Liver (tissue), 9 donors: ENCODE data around the gene ADGRF1. TPM values are rescaled to one million over a fixed set of nuclear protein-coding genes. Genes with fewer than 3 reads are reported as not detected.

ENCODE experiments used
- DNase-seq: peaks from one replicate; pipeline ENCODE4 v3.0.0-alpha.2; 2017; ENCODE audit warnings: low spot score
- H3K27ac ChIP-seq, 2 donors: one replicate each; pipeline ENCODE4 v1.7.0; 2013; ENCODE audit warnings: inconsistent platforms in 2 of 2, low read length in 2 of 2, control low read depth in 1 of 2, low read depth in 1 of 2, mild to moderate bottlenecking in 1 of 2
- H3K27me3 ChIP-seq, 4 donors: one replicate each; pipeline versions ENCODE4 v1.6.1 to v1.7.0; 2013; ENCODE audit warnings: low read length in 3 of 4, inconsistent platforms in 1 of 4, mild to moderate bottlenecking in 1 of 4, moderate library complexity in 1 of 4; ENCODE audit not compliant: control insufficient read depth in 4 of 4, insufficient read depth in 4 of 4
- H3K36me3 ChIP-seq, 4 donors: one replicate each; pipeline versions ENCODE4 v1.6.1 to v1.7.0; 2013; ENCODE audit warnings: low read length in 3 of 4, mild to moderate bottlenecking in 3 of 4, low read depth in 1 of 4, moderate library complexity in 1 of 4; ENCODE audit not compliant: control insufficient read depth in 4 of 4, insufficient read depth in 3 of 4
- H3K4me1 ChIP-seq, 4 donors: one replicate each; pipeline versions ENCODE4 v1.6.1 to v1.7.0; 2013; ENCODE audit warnings: low read length in 3 of 4, mild to moderate bottlenecking in 3 of 4, moderate library complexity in 1 of 4; ENCODE audit not compliant: control insufficient read depth in 4 of 4, insufficient read depth in 4 of 4
- H3K4me3 ChIP-seq, 3 donors: one replicate each; pipeline versions ENCODE4 v1.6.1 to v1.7.0; 2013; ENCODE audit warnings: low read length in 3 of 3, control low read depth in 1 of 3, low read depth in 1 of 3, mild to moderate bottlenecking in 1 of 3
- H3K9ac ChIP-seq, 2 donors: one replicate each; pipeline ENCODE4 v1.7.0; 2013; ENCODE audit warnings: low read length in 2 of 2, mild to moderate bottlenecking in 2 of 2, moderate library complexity in 2 of 2, control low read depth in 1 of 2, low read depth in 1 of 2
- H3K9me3 ChIP-seq, 4 donors: one replicate each; pipeline versions ENCODE4 v1.6.1 to v1.7.0; 2013; ENCODE audit warnings: low read length in 3 of 4; ENCODE audit not compliant: control insufficient read depth in 4 of 4
- FOXA1 ChIP-seq: IDR thresholded peaks from 2 replicates; pipeline ENCODE4 v1.6.1; 2016; ENCODE audit warnings: antibody characterized with exemption
- FOXA2 ChIP-seq: IDR thresholded peaks from 2 replicates; pipeline ENCODE4 v1.6.1; 2016; ENCODE audit warnings: antibody characterized with exemption
- GABPA ChIP-seq, 2 donors: IDR thresholded peaks in 1 of 2; conservative IDR thresholded peaks in 1 of 2; 2 replicates each; pipeline ENCODE4 v1.6.1; 2016; ENCODE audit warnings: antibody characterized with exemption in 2 of 2, mild to moderate bottlenecking in 1 of 2, moderate library complexity in 1 of 2
- HNF4A ChIP-seq, 2 donors: conservative IDR thresholded peaks; 2 replicates each; pipeline ENCODE4 v1.6.1; 2016; ENCODE audit warnings: antibody characterized with exemption in 2 of 2, mild to moderate bottlenecking in 2 of 2
- HNF4G ChIP-seq: IDR thresholded peaks from 2 replicates; pipeline ENCODE4 v1.6.1; 2016; ENCODE audit warnings: antibody characterized with exemption
- JUND ChIP-seq, 2 donors: IDR thresholded peaks; 2 replicates each; pipeline ENCODE4 v1.6.1; 2016; ENCODE audit warnings: antibody characterized with exemption in 2 of 2
- NR2F2 ChIP-seq: IDR thresholded peaks from 2 replicates; pipeline ENCODE4 v1.6.1; 2016; ENCODE audit warnings: antibody characterized with exemption
- RXRA ChIP-seq, 2 donors: IDR thresholded peaks; 2 replicates each; pipeline ENCODE4 v1.6.1; 2017 to 2018; ENCODE audit warnings: antibody characterized with exemption in 2 of 2, mild to moderate bottlenecking in 1 of 2
- TAF1 ChIP-seq: conservative IDR thresholded peaks from 2 replicates; pipeline ENCODE4 v1.6.1; 2016; ENCODE audit warnings: antibody characterized with exemption, mild to moderate bottlenecking
- YY1 ChIP-seq: IDR thresholded peaks from 2 replicates; pipeline ENCODE4 v1.6.1; 2016; ENCODE audit warnings: antibody characterized with exemption, mild to moderate bottlenecking
- WGBS: extraction: QIAGEN DNeasy Blood & Tissue Kit; methylation state at CpG from one replicate; pipeline ENCODE4 v1.1.7; 2013; 5-methylcytosine and 5-hydroxymethylcytosine counted together
- polyA plus RNA-seq, 2 donors: library from polyadenylated mRNA; stranded (reverse) in 1 of 2; unstranded in 1 of 2; fragments of 200-250 nt in 1 of 2; fragments of >200 nt in 1 of 2; fragmentation: Nextera tagmentation in 1 of 2; extraction: Ambion mirVana in 1 of 2; gene quantifications; one replicate each; pipeline versions ENCODE4 v1.2.1 to v1.2.3, GENCODE V29; 2013 to 2015
- total RNA-seq, 2 donors: library from RNA; depleted of rRNA; stranded (reverse); fragments of >200 nt; gene quantifications; one replicate each; pipeline ENCODE4 v1.2.3, GENCODE V29; 2014
- TF ChIP-seq, protein P1 (sequence below): fragments of 150-350 bp; IDR thresholded peaks from 2 replicates; pipeline ENCODE4 v1.5.1; 2017; ENCODE audit warnings: improper control_type of control experiment, low read depth, low read length; ENCODE audit not compliant: missing input control
- TF ChIP-seq, protein P2 (sequence below): IDR thresholded peaks from 2 replicates; pipeline ENCODE4 v1.6.1; 2016; ENCODE audit warnings: antibody characterized with exemption, mild to moderate bottlenecking
- TF ChIP-seq, protein P3 (sequence below): IDR thresholded peaks from 2 replicates; pipeline ENCODE4 v1.6.1; 2016; ENCODE audit warnings: antibody characterized with exemption
- TF ChIP-seq, protein P4 (sequence below): IDR thresholded peaks from 2 replicates; pipeline ENCODE4 v1.6.1; 2016; ENCODE audit warnings: antibody characterized with exemption
- TF ChIP-seq, protein P5 (sequence below): IDR thresholded peaks from 2 replicates; pipeline ENCODE4 v1.6.1; 2016; ENCODE audit warnings: antibody characterized with exemption
- donor health status: healthy.
- donor health status: healthy.
- donor health status: healthy.
- donor health status: healthy.
- donor health status: healthy.

ADGRF1 gene
- total and polyA plus RNA-seq, 4 donors: 0.01 TPM; not detected in 3

DNA sequence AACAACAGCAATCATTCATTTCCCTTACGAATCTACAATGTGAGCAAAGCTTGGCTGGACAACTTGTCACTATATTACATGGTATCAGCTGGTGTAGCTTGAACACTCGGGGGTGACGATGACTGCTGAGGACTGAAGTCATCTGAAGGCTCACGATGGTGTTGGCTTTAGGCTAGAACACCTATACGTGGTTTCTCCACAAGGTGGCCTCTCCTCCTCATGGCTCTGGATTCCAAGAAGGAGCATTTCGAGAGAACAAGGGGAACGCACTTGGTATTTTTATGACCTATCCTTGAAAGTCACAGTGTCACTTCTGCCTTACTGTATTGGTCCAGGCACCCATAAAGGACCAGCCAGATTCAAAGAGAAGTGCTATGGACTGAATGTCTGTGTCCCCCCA, 37.5 kb upstream of the ADGRF1 start:
- no peaks in the 10 kb centered on the region for H3K36me3 ChIP-seq
- no peak overlapping the region for H3K27ac ChIP-seq
- no peaks in the 10 kb centered on the region for H3K27me3 ChIP-seq
- peaks cover 0 to 11% (median 4%) of the 10 kb centered on the region in 4 donors for H3K4me1 ChIP-seq
- H3K9me3 ChIP-seq: no peaks in the 10 kb centered on the region
- TF ChIP-seq, protein P1, sequence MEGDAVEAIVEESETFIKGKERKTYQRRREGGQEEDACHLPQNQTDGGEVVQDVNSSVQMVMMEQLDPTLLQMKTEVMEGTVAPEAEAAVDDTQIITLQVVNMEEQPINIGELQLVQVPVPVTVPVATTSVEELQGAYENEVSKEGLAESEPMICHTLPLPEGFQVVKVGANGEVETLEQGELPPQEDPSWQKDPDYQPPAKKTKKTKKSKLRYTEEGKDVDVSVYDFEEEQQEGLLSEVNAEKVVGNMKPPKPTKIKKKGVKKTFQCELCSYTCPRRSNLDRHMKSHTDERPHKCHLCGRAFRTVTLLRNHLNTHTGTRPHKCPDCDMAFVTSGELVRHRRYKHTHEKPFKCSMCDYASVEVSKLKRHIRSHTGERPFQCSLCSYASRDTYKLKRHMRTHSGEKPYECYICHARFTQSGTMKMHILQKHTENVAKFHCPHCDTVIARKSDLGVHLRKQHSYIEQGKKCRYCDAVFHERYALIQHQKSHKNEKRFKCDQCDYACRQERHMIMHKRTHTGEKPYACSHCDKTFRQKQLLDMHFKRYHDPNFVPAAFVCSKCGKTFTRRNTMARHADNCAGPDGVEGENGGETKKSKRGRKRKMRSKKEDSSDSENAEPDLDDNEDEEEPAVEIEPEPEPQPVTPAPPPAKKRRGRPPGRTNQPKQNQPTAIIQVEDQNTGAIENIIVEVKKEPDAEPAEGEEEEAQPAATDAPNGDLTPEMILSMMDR: no peak
- TF ChIP-seq JUND (IDR thresholded peaks at IDR 0.05): no peak
- TF ChIP-seq HNF4A (conservative IDR thresholded peaks at IDR 0.05): no peak
- no peak for TF ChIP-seq FOXA1
- TF ChIP-seq, protein P2, sequence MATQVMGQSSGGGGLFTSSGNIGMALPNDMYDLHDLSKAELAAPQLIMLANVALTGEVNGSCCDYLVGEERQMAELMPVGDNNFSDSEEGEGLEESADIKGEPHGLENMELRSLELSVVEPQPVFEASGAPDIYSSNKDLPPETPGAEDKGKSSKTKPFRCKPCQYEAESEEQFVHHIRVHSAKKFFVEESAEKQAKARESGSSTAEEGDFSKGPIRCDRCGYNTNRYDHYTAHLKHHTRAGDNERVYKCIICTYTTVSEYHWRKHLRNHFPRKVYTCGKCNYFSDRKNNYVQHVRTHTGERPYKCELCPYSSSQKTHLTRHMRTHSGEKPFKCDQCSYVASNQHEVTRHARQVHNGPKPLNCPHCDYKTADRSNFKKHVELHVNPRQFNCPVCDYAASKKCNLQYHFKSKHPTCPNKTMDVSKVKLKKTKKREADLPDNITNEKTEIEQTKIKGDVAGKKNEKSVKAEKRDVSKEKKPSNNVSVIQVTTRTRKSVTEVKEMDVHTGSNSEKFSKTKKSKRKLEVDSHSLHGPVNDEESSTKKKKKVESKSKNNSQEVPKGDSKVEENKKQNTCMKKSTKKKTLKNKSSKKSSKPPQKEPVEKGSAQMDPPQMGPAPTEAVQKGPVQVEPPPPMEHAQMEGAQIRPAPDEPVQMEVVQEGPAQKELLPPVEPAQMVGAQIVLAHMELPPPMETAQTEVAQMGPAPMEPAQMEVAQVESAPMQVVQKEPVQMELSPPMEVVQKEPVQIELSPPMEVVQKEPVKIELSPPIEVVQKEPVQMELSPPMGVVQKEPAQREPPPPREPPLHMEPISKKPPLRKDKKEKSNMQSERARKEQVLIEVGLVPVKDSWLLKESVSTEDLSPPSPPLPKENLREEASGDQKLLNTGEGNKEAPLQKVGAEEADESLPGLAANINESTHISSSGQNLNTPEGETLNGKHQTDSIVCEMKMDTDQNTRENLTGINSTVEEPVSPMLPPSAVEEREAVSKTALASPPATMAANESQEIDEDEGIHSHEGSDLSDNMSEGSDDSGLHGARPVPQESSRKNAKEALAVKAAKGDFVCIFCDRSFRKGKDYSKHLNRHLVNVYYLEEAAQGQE: no peak
- no peak for TF ChIP-seq NR2F2
- H3K9ac ChIP-seq: no peak overlapping the region
- H3K4me3 ChIP-seq: no peak overlapping the region
- DNase-seq: no peak
- WGBS: 93% methylated on average over 7 of the region's 7 CpGs

DNA sequence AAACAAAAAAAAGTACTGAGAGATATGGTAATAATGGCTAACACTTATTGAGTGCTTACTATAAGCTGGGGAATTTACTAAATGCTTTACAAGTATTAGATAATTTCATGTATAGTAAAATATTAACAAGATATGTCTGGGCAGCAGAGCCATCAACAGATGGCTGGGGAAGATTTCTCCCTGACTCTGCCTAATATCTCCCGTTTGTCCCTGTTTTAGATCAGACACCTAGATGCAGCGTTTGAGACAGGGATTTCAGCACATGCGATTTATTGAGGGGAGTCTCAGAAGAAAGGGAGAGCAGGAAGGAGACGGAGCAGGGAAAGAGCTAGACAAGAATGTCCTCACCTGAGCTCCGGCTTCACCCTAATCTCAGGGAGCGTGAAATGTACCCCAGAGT, 36.9 kb upstream of the ADGRF1 start:
- DNase-seq: no peak
- TF ChIP-seq, protein P1: no peak
- no peak for TF ChIP-seq YY1
- no peak for TF ChIP-seq HNF4G
- TF ChIP-seq, protein P3, sequence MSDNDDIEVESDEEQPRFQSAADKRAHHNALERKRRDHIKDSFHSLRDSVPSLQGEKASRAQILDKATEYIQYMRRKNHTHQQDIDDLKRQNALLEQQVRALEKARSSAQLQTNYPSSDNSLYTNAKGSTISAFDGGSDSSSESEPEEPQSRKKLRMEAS: no peak
- TF ChIP-seq, protein P2: no peak
- TF ChIP-seq HNF4A (conservative IDR thresholded peaks at IDR 0.05): no peak
- TF ChIP-seq, protein P4, sequence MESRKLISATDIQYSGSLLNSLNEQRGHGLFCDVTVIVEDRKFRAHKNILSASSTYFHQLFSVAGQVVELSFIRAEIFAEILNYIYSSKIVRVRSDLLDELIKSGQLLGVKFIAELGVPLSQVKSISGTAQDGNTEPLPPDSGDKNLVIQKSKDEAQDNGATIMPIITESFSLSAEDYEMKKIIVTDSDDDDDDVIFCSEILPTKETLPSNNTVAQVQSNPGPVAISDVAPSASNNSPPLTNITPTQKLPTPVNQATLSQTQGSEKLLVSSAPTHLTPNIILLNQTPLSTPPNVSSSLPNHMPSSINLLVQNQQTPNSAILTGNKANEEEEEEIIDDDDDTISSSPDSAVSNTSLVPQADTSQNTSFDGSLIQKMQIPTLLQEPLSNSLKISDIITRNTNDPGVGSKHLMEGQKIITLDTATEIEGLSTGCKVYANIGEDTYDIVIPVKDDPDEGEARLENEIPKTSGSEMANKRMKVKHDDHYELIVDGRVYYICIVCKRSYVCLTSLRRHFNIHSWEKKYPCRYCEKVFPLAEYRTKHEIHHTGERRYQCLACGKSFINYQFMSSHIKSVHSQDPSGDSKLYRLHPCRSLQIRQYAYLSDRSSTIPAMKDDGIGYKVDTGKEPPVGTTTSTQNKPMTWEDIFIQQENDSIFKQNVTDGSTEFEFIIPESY: no peak
- no peak for TF ChIP-seq FOXA2
- TF ChIP-seq, protein P5, sequence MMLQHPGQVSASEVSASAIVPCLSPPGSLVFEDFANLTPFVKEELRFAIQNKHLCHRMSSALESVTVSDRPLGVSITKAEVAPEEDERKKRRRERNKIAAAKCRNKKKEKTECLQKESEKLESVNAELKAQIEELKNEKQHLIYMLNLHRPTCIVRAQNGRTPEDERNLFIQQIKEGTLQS: no peak
- no peak for TF ChIP-seq RXRA (IDR thresholded peaks at IDR 0.05)
- TF ChIP-seq JUND (IDR thresholded peaks at IDR 0.05): no peak
- TF ChIP-seq NR2F2: no peak
- no peak for TF ChIP-seq TAF1
- TF ChIP-seq GABPA (IDR thresholded peaks at IDR 0.05 in 1 of 2, conservative IDR thresholded peaks at IDR 0.05 in 1 of 2): no peak
- H3K36me3 ChIP-seq: no peaks in the 10 kb centered on the region
- H3K4me1 ChIP-seq: peaks cover 0 to 11% (median 4%) of the 10 kb centered on the region in 4 donors
- no peaks in the 10 kb centered on the region for H3K9me3 ChIP-seq
- no peak overlapping the region for H3K27ac ChIP-seq
- 85% methylated on average over 6 of the region's 6 CpGs for WGBS
- H3K4me3 ChIP-seq: no peak overlapping the region
- no peak overlapping the region for H3K9ac ChIP-seq
- H3K27me3 ChIP-seq: no peaks in the 10 kb centered on the region
